ENCODE results near the gene NTN1. TPM values are rescaled to one million over a fixed set of nuclear protein-coding genes. Genes with fewer than 3 reads are reported as not detected.

Gene NTN1
- total RNA-seq, 1 experiment from 2014 or later = 0.94 TPM

DNA sequence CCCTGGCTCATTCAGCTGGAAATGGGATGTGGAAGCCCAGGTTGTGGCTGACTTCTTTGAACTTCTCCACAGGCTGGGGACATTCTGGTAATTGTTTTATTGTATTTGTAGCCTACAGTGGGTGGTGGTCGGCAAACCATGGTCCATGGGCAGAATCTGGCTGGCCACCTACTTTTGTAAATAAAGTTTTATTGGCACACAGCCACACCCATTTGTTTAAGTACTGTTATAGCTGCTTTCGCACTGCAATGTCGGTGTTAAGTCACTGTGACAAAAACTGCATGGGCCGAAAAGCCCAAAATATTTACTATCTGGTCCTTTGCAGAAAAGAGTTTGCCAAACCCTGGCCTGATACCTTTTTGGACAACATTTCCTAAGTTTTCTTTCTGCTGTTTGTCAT, 86.2 kb downstream of the NTN1 start:
- intact Hi-C loops (cut with micrococcal nuclease; ENCODE audit: unreplicated experiment) = no loop called here
- BruUV-seq (replicated peaks) = no TSS peak
- H3K9me3 Mint-ChIP-seq (ENCODE audit: low read depth, unreplicated experiment) = no peaks in the 10 kb centered on the region
- DNase-seq = no peak
- CTCF ChIA-PET = no interaction called here
- no peak overlapping the region for H3K4me3 Mint-ChIP-seq (ENCODE audit: low read depth, unreplicated experiment)
- no peaks in the 10 kb centered on the region for H3K36me3 Mint-ChIP-seq (ENCODE audit: insufficient read depth, unreplicated experiment)
- H3K4me1 Mint-ChIP-seq (ENCODE audit: low read depth, unreplicated experiment) = no peaks in the 10 kb centered on the region
- TF ChIP-seq, protein P1, sequence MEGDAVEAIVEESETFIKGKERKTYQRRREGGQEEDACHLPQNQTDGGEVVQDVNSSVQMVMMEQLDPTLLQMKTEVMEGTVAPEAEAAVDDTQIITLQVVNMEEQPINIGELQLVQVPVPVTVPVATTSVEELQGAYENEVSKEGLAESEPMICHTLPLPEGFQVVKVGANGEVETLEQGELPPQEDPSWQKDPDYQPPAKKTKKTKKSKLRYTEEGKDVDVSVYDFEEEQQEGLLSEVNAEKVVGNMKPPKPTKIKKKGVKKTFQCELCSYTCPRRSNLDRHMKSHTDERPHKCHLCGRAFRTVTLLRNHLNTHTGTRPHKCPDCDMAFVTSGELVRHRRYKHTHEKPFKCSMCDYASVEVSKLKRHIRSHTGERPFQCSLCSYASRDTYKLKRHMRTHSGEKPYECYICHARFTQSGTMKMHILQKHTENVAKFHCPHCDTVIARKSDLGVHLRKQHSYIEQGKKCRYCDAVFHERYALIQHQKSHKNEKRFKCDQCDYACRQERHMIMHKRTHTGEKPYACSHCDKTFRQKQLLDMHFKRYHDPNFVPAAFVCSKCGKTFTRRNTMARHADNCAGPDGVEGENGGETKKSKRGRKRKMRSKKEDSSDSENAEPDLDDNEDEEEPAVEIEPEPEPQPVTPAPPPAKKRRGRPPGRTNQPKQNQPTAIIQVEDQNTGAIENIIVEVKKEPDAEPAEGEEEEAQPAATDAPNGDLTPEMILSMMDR (IDR thresholded peaks at IDR 0.05; ENCODE audit: unreplicated experiment) = no peak
- H3K27ac Mint-ChIP-seq (ENCODE audit: unreplicated experiment) = no peak overlapping the region
- H3K27me3 Mint-ChIP-seq (ENCODE audit: unreplicated experiment) = peaks cover 31% of the 10 kb centered on the region

DNA sequence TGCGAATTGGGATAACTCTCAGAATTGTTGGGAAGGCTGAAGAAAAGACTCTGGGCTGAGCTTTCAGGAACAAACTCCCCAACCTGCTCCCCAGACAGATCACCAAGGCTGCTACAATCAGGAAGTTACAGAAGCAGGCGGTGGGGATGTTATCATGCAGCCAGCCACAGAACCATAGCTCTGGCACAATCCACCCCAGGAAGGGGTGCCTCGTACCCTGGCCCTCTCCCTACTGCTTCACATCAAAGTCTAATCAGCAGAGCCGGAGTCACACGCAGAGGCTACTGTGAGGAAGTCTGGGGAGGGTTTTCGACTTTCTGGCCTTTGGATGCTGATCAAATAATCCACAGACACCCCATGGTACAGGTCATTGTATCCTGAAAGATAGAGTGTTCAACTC, 86.8 kb downstream of the NTN1 start:
- intact Hi-C loops (cut with micrococcal nuclease; ENCODE audit: unreplicated experiment) = no loop called here
- CTCF ChIA-PET = no interaction called here
- TF ChIP-seq, protein P1 (IDR thresholded peaks at IDR 0.05; ENCODE audit: unreplicated experiment) = no peak
- peaks cover 31% of the 10 kb centered on the region for H3K27me3 Mint-ChIP-seq (ENCODE audit: unreplicated experiment)
- H3K27ac Mint-ChIP-seq (ENCODE audit: unreplicated experiment) = no peak overlapping the region
- BruUV-seq (replicated peaks) = no TSS peak
- H3K36me3 Mint-ChIP-seq (ENCODE audit: insufficient read depth, unreplicated experiment) = no peaks in the 10 kb centered on the region
- no peak for DNase-seq
- no peak overlapping the region for H3K4me3 Mint-ChIP-seq (ENCODE audit: low read depth, unreplicated experiment)
- H3K9me3 Mint-ChIP-seq (ENCODE audit: low read depth, unreplicated experiment) = no peaks in the 10 kb centered on the region
- H3K4me1 Mint-ChIP-seq (ENCODE audit: low read depth, unreplicated experiment) = no peaks in the 10 kb centered on the region

DNA sequence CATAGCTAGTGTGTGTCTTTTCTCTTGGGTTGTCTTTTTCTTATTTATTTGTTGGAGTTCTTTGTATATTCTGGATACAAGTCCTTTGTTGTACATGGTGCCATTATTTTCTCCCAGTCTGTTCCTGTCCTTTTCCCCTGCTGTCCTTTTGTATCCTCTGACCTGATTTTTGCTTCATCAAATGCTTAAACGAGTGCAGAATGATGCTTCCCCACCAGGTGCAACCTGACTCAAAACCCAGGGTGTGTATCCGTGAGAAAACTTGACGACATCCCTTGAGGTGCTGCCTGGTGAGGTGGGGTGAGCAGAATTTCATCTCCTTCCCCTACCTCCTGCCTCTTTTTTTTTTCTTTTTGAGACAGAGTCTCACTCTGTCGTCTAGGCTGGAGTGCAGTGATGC, 88.6 kb downstream of the NTN1 start:
- BruUV-seq (replicated peaks) = no TSS peak
- intact Hi-C loops (cut with micrococcal nuclease; ENCODE audit: unreplicated experiment) = no loop called here
- no peaks in the 10 kb centered on the region for H3K36me3 Mint-ChIP-seq (ENCODE audit: insufficient read depth, unreplicated experiment)
- no peak overlapping the region for H3K27ac Mint-ChIP-seq (ENCODE audit: unreplicated experiment)
- no peaks in the 10 kb centered on the region for H3K9me3 Mint-ChIP-seq (ENCODE audit: low read depth, unreplicated experiment)
- no peak for DNase-seq
- H3K4me1 Mint-ChIP-seq (ENCODE audit: low read depth, unreplicated experiment) = no peaks in the 10 kb centered on the region
- no peak overlapping the region for H3K4me3 Mint-ChIP-seq (ENCODE audit: low read depth, unreplicated experiment)
- CTCF ChIA-PET = no interaction called here
- peaks cover 37% of the 10 kb centered on the region for H3K27me3 Mint-ChIP-seq (ENCODE audit: unreplicated experiment)
- TF ChIP-seq, protein P1 (IDR thresholded peaks at IDR 0.05; ENCODE audit: unreplicated experiment) = no peak

DNA sequence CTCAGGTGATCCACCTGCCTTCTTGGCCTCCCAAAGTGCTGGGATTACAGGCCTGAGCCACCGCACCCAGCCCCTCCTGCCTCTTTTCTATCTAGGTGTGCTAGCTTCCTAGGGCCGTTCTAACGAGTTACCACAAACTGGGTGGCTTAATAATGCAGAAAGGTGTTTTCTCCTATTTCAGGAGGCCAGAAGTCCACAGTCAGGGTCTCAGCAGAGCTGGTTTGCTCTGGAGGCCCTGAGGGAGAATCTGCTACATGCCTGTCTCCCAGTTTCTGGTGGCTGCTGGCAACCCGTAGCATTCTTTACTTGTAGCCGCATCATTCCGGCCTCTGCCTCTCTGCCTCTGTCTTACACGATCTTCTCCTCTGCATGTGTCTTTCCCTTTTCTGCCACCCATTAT, 89.2 kb downstream of the NTN1 start:
- Mint-ChIP-seq H3K9me3 (ENCODE audit: low read depth, unreplicated experiment) (no peaks in the 10 kb centered on the region), H3K4me1 (ENCODE audit: low read depth, unreplicated experiment) (no peaks in the 10 kb centered on the region), H3K27ac (ENCODE audit: unreplicated experiment) (no peak overlapping the region), H3K36me3 (ENCODE audit: insufficient read depth, unreplicated experiment) (no peaks in the 10 kb centered on the region), H3K4me3 (ENCODE audit: low read depth, unreplicated experiment) (no peak overlapping the region), H3K27me3 (ENCODE audit: unreplicated experiment) (peaks cover 43% of the 10 kb centered on the region)
- CTCF ChIA-PET = no interaction called here
- DNase-seq = no peak
- no TSS peak for BruUV-seq (replicated peaks)
- TF ChIP-seq, protein P1 (IDR thresholded peaks at IDR 0.05; ENCODE audit: unreplicated experiment) = no peak
- intact Hi-C loops (cut with micrococcal nuclease; ENCODE audit: unreplicated experiment) = no loop called here

Measured in Calu3 (cell line).